GM15510 (cell line): ENCODE results near the gene WFDC5.

Experiments used
- POLR2A ChIP-seq: IDR thresholded peaks from 3 replicates; pipeline ENCODE4 v1.6.1; 2011; ENCODE audit warnings: borderline replicate concordance; ENCODE audit not compliant: insufficient read length; ENCODE audit errors: extremely low read depth

The WFDC5 gene

DNA sequence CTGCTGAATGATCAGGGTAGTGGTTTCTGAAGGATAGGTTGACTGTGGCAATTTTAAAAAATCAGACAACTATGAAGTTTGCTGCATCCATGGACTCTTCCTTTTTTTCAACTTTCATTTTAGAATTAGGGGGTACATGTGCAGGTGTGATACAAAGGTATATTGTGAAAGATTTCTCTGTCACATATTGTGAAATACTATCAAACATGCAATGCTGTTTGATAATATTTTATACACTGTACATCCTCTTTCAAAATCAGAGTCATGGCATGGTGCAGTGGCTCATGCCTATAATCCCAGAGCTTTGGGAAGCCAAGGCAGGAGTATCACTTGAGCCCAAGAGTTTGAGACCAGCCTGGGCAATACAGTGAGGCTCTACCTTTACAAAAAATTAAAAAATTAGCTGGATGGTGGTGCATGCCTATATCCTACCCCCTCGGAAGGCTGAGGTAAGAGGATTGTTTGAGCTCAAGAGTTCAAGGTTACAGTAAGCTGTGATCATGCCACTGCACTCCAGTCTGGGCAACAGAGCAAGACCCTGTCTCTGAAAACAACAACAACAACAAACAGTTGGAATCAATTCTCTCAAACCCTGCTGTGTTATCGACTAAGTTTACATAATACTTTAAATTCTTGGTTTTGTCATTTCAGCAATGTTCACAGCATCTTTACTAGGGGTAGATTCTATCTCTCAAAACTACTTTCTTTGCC is 4.7 kb upstream of the WFDC5 start:
- no peak for TF ChIP-seq POLR2A

DNA sequence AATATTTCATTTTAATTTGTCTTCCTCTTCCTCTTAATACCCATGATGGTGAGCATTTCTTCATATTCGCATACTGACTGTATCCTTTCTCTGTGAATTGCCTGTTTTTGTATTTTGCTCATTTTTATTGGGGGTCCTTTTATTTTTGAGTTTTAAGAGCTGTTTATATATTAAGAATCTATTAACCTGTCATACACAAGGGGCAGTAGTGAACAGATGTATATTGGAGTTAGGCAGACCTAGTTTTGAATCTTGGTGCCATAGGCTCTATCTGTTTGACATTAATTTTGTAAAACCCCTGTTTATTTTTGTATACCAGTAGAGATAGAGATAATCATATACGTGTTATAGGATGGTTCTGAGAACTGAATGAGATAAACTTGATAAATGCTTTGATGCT is 3.1 kb upstream of the WFDC5 start:
- TF ChIP-seq POLR2A: no peak

DNA sequence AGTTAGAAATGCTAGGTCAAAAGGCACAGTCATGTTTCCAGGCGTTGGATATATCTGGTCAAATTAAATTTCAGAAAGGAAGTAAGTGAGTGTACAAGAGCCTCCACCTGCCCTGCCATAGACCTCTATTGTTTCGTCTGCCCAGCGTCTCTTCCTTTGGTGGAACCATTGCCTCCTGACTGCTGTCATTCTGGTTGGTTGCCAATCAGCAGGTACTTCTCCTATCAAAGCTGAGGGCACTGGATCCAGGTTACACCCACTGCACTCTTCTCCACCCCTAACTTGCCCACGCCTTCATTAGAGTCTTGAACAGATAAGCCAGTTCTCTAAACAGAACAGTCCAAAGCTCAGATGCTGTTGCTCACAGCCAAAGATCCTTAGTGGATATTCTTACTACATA is 2.6 kb upstream of the WFDC5 start:
- TF ChIP-seq POLR2A: no peak

DNA sequence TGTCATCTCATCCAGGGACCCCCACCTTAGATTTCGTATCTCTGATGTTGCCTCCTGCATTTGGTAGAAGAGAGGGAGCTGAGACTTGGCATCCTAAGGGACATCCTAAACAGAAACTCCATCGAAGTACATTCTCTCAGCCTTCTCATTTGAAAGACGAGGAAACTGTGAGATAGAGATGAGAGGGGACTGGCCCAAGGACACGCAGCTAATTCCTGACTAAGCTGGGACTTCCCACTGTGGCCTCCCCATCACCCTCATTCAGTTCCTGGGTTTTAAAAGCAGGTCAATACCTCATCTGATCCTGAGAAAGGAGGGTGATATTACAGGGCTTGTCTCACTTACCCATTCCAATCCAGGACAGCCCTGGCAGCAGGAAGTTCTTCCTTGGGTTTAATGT is 855 bp upstream of the WFDC5 start:
- no peak for TF ChIP-seq POLR2A

DNA sequence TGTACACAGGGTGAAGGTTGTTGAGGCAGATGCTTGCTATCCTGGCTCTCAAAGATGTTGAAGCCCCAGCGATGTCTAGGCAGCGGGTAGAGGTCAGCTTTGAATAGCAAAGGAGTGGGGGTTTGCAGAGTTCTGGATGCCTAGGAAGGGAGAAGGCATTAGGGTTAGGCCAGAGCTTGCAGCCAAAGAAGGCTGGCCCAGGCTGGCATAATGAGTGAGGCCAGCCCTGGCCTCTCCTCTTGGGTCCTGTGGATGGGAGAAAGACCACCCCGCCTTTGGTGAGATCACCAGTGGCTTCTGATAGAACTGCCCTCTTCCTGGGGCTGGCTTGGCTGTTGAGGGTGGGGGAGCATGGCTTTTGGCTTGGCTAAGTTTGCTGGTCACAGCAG is 406 bp upstream of the WFDC5 start:
- TF ChIP-seq POLR2A: no peak

DNA sequence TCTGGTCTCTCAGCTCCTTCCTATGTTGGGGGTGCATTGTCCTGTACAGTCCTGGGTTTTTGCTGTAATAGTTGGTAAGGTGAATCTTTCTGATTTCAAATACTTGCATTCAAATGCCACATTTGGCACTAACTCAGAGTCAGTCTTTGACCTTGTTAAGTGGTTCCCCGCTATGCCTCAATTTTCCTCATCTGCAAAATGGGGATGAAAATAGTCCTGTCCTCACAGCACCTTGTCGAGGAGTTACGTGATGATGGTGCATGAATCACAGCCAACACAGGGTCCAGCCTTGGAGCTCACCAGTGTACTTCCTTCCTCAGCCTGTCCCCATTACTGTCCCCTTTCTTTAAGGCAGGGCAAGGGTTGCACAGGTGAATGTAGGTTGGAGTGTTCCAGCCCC is 1.1 kb downstream of the WFDC5 start:
- TF ChIP-seq POLR2A: no peak

DNA sequence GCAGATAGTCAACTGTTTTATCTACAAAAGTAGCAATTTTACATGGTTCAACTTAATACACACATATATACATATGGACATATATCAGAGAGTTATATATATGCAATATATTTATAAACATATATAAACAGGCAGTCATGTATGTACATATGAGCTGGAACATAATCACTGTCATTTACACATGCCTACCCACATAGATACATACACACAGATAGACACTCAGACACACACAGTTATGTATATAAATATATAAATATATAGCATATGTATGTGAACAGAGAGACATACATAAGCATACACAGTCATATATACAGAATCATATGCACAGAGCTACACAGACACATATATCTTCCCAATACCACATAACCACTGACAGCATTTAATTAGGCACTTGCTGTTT is 2.2 kb downstream of the WFDC5 start:
- no peak for TF ChIP-seq POLR2A

DNA sequence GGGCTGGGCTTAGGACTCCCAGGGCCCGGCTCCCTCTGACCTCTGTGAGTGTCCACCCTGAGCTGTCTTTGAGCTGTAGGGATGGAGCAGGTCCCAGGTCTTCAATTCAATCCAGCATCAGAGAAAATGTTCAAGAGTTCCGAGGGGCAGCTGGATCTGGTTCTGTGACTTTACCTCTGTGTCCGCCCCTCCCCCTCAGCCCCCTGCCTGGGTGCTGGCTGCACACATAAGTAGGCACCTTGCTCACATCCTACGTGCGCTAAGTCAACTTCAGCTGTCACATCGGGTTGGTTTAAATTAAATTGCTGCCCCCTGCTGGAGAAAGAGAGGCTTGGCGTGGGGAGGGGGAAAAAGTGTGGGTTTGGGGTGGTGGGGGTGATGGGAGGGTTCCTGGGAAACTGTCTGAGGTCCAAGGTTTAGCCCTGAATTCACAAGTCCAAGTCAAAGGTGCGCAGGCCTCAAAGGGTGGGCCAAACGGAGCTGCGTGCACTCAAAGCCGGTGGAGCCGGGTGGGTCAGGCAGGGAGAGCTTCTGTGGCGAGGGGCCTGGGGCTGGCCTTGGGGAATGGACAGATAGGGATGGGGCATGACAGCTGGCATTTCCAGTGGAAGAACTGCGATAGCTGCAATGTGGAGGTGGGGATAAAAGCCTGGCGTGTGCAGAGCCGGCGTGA is 3.0 kb downstream of the WFDC5 start:
- TF ChIP-seq POLR2A: no peak

DNA sequence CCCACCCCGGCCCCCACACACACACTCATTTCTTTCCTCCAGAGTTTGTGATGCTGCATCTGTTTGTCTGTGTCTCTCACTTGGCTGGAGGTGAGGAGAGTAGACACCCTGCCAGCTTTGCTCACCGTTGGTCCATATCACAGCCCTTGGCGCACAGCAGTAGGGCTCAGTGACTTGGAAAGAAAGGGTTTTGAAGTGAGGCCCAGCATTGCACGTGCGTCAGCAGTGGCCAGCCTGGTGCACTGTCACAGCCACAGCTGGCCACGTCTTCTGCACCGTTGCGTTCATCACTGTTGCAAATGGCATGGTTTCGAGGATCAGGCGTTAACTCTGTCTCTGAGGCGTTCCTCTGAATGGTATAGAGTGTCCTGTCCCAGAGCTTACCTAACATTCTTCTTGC is 3.7 kb downstream of the WFDC5 start:
- TF ChIP-seq POLR2A: no peak

DNA sequence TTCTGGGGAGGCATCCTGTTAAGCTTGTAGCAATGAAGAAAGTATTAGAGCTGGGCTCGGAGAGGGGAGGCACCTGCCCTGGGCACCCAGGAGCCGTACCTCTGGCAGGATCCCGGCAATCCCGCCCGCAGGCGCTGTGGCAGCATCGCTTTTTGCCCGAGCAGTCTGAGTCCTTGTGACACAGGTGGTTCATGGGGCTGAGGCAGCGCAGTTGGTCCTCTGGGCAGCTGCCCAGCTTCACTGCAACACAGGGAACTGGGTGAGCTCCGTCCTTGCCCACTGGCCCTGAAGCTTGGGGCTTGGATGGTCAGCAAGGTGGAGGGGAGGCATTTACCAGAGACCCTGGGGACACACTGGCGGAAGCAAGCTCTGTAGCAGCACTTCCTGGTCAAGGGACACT is 4.7 kb downstream of the WFDC5 start:
- TF ChIP-seq POLR2A: no peak

DNA sequence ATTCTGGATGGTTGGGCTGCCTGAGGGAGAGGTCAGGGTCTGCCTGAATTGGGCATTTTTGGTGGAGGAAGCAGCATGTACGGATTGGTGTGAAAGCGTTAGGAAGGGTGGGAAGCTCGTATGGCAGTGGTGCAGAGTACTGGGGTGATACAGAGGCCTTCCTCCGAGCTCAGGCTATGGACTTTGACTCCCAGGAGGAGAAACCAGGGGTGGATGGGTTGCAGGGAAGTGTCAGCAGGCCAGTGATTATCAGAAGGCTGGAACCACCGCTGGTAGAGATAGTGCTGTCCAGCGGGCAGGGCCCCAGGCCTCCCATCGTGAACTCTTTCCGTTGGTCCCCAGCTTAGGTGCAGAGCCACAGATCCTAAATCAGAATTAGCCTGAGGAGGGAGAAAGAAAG is 5.3 kb downstream of the WFDC5 start:
- TF ChIP-seq POLR2A: no peak

DNA sequence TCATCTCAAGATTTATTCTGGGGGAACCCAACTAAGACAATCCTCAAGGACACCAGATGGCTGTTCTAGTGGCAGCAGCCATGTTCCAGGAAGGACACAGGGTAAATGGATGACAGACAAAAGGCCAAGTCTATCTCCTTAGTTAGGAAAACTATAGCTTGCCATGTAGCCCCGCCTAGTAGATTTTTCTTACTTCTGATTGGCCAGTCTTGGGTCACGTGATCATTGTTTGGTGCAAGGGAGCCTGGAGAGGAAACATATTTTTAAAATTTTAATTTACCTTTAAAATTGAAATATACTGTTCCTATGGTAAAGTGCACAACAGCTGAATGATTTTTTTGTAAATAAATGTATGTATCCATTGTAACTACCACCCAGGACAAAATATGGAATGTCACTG is 9.7 kb downstream of the WFDC5 start:
- TF ChIP-seq POLR2A: no peak

DNA sequence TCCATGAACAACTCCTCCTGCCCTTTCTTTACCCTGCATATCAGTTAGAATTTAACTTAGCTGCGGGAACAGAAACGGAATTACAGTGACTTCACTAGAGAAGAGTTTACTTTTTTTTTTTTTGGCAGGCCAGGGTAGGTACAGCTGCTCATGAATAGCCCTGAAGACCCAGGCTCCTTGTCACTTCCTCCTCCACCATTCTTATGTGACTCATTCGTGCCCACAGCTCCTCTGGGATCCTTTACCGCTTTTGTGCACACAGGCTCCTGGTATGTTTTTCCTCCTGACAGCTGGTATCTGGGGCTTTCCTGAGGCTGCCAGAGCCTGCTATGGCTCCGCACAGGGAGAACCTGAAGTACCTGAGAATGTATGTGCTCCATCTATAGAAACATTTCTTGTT is 10.2 kb downstream of the WFDC5 start:
- TF ChIP-seq POLR2A: no peak

DNA sequence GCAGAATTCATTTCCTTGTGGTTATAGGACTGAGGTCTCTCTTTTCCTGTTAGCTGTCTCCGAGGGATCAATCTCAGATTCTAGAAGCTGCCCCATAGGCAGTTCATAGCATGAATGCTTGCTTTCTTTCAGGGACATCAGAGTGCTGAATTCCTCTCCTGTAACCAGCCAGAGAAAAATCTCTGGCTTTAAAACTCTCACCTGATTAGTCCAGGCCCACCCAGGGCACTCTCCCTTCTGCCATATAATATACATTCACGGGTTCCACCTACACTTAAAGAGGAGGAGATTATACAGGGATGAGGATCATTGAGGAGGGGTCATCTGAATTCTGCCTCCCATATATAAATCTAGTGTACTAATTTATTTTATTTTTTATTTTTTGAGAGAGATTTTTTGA is 11.9 kb downstream of the WFDC5 start:
- TF ChIP-seq POLR2A: no peak

DNA sequence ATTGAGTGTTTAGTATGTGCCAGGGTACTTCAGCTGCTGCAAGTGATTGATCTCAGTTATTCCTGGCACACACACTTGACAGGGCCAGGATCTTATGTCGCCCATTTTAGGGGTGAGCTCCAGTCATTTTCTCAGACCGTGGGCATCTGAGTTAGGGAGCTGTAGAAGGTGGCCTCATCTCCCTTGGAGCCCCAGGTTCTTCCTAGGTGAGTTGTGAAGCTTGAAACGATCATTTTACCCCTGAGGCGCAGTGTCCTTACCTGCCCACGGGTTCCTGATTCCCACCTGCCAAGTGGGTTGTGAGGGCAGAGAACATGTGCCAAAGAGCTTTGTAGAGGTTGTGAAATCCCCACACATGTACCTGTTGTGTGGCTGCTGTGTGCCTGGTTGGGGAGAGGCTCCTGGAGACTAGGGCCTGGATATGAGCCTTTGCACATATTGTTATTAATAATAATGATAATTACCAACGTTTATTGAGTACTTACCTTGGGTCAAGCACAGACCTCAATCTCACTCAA is 13.6 kb downstream of the WFDC5 start:
- no peak for TF ChIP-seq POLR2A

DNA sequence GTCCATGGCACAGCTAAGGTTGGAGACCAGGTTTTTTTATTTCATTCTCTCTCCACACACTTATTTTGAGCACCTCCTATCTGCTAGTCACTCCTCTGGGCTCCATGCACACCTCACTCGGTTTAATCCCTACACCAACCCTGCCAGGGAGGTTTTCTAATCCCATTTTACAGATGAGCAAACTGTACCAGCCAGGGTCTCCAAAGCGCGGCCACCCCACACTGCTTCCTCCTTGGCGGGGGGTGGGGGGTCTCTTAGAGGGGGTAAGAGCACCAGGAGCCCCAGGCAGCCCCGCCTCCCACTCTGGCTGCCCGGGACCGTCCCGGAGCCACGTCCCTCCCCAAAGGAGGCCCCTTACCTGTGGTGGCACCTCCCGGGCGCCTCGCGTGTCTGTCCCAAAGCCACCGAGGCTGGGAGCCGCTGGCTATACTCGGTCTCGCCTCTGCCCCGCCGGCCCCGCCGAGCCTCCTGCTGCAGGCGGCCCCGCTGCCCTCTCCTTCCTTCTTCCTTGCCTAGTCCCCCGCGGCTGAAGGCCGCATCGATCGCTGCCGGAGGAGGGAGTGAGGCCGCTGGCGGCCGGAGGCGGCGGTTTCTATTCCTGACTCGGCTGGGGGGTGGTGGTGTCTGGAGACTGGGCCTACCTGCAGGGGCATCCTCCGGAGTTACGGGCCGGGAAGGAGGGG is 14.3 kb downstream of the WFDC5 start, which contains the start of gene KCNS1:
Gene KCNS1, minus strand, starts transcription at position 565 of the 683 bp plus-strand sequence. CDS start 1,891 bp downstream, outside the sequence.
- TF ChIP-seq POLR2A: no peak
